ENCODE measurements around the gene VPS52. TPM values are rescaled to one million over a fixed set of nuclear protein-coding genes. Genes with fewer than 3 reads are reported as not detected.

Gene VPS52
- total and polyA plus RNA-seq, 9 of the 15 experiments (the other 6 are each of a cell fraction or from before 2014, with no cell fraction given), result 24.4 to 103 (median 40.2) TPM

GRCh38 chr6:33289784-33290315 is 18.2 kb upstream of the VPS52 start (continued):
- TF ChIP-seq NRF1 (conservative IDR thresholded peaks at IDR 0.05 in 1 of 2, IDR thresholded peaks at IDR 0.05 in 1 of 2) (no peak), TGIF2 (CRISPR knock-in tag; IDR thresholded peaks at IDR 0.05) (no peak), NCOA1 (IDR thresholded peaks at IDR 0.05; ENCODE audit: low read depth) (0 out of 2 replicates have a peak, but pooled peaks have one; percentile 8), POLR2G (IDR thresholded peaks at IDR 0.05; ENCODE audit: low read depth, low read length) (peak; percentile 8), ATF4 (CRISPR knock-in tag; IDR thresholded peaks at IDR 0.05) (0 out of 2 replicates have a peak, but pooled peaks have one; percentile 3), NFRKB (IDR thresholded peaks at IDR 0.05; ENCODE audit: low read depth) (0 out of 2 replicates have a peak, but pooled peaks have one; percentile 68), ZNF174 (CRISPR knock-in tag; IDR thresholded peaks at IDR 0.05) (no peak), PURB (CRISPR knock-in tag; IDR thresholded peaks at IDR 0.05; ENCODE audit: low read depth) (no peak), ETV6 (IDR thresholded peaks at IDR 0.05; ENCODE audit: borderline replicate concordance in 1 of 2, low read depth in 2 of 2, low read length in 1 of 2) (no peak), ETV6 (CRISPR knock-in tag; IDR thresholded peaks at IDR 0.05; ENCODE audit: borderline replicate concordance) (0 out of 2 replicates have a peak, but pooled peaks have one; percentile 14), PML (IDR thresholded peaks at IDR 0.05; ENCODE audit: low read length) (peak; percentile 5; the same call in 1 of the 2 replicates), CREB1 (IDR thresholded peaks at IDR 0.05) (no peak), CREB1 (CRISPR knock-in tag; IDR thresholded peaks at IDR 0.05) (no peak), ZBTB49 (CRISPR knock-in tag; IDR thresholded peaks at IDR 0.05; ENCODE audit: borderline replicate concordance) (0 out of 2 replicates have a peak, but pooled peaks have one; percentile 20), ZKSCAN8 (CRISPR knock-in tag; IDR thresholded peaks at IDR 0.05) (no peak), HBP1 (CRISPR knock-in tag; IDR thresholded peaks at IDR 0.05) (peak; percentile 77; the same call in 1 of the 2 replicates), ZBTB26 (CRISPR knock-in tag; IDR thresholded peaks at IDR 0.05) (no peak), ZC3H4 (CRISPR knock-in tag; IDR thresholded peaks at IDR 0.05; ENCODE audit: borderline replicate concordance) (no peak), RAD21 (CRISPR knock-in tag; conservative IDR thresholded peaks at IDR 0.05 in 1 of 2, IDR thresholded peaks at IDR 0.05 in 1 of 2) (0 out of 4 replicates have a peak, but pooled peaks of 1 of the 2 experiments have one; percentile 6), NR2C2 (CRISPR knock-in tag; IDR thresholded peaks at IDR 0.05) (no peak), NR2C2 (tag; IDR thresholded peaks at IDR 0.05) (peak; percentile 94; the same call in 1 of the 2 replicates), ZBTB7A (IDR thresholded peaks at IDR 0.05; ENCODE audit: borderline replicate concordance, control insufficient read depth, low read depth, low read length) (0 out of 2 replicates have a peak, but pooled peaks have one; percentile 5), CTBP1 (IDR thresholded peaks at IDR 0.05; ENCODE audit: borderline replicate concordance) (0 out of 2 replicates have a peak, but pooled peaks have one; percentile 8)
